ENCODE measurements around the gene BASP1.

GRCh38 chr5:17169507-17169906 lies 47.9 kb upstream of the BASP1 start:
- no peak for TF ChIP-seq CTCF (IDR thresholded peaks at IDR 0.05)
- TF ChIP-seq POLR2A (IDR thresholded peaks at IDR 0.05): no peak
